GM12878 (cell line): Measurements from ENCODE around the gene SLC22A23. TPM values are rescaled to one million over a fixed set of nuclear protein-coding genes. Genes with fewer than 3 reads are reported as not detected.

Experiments
- ATAC-seq: fragments of 200-7000 bp; cut with Tn5 transposase; 3 replicates; pipeline ENCODE4 v1.9.1; 2020; ENCODE audit warnings: mild to moderate bottlenecking, moderate library complexity
- BruUV-seq: library from RNA; stranded (reverse); fragments of 400-500 nt; replicated peaks from 2 replicates; lab custom pipeline; 2021; lab: Mats Ljungman, UMichigan
- CTCF ChIA-PET: fragments of 300-600 bp; sonication (Branson Sonifier 250); formaldehyde crosslinking; extraction: SDS; loops from one replicate; lab custom pipeline; 2021; ENCODE audit warnings: inconsistent platforms; lab: Yijun Ruan, JAX
- POLR2A ChIA-PET: fragments of 350-600 bp; formaldehyde crosslinking; extraction: SDS; loops from one replicate; lab custom pipeline; 2021; ENCODE audit warnings: inconsistent platforms; lab: Charles Lee
- RAD21 ChIA-PET: fragments of 300-600 bp; sonication (Branson Sonifier 250); formaldehyde crosslinking; loops from one replicate; lab custom pipeline; 2023; ENCODE audit warnings: antibody characterized with exemption; ENCODE audit not compliant: unreplicated experiment; lab: Charles Lee
- SMC1A ChIA-PET: fragments of 300-600 bp; sonication (Branson Sonifier 250); formaldehyde crosslinking; loops from one replicate; lab custom pipeline; 2023; ENCODE audit not compliant: unreplicated experiment, uncharacterized antibody; lab: Charles Lee
- DNase-seq: peaks from one replicate; pipeline ENCODE4 v3.0.0-alpha.2; 2011; ENCODE audit warnings: low read depth, low spot score
- FAIRE-seq: peaks from 3 replicates; lab custom pipeline; 2011; peaks lifted over from hg19 to GRCh38; lab: Jason Lieb, UNC
- H2AFZ ChIP-seq: 2 replicates; pipeline ENCODE4 v1.6.0; 2011; ENCODE audit warnings: low read depth, low read length, control low read depth; ENCODE audit not compliant: control insufficient read depth
- H3K27ac ChIP-seq: 2 replicates; pipeline ENCODE4 v1.5.1; 2011; ENCODE audit warnings: control low read depth; ENCODE audit not compliant: control insufficient read depth, insufficient read depth
- H3K27me3 ChIP-seq, 2 experiments: replicated peaks in 1 of 2; 2 replicates each; pipeline versions ENCODE4 v1.6.0 to v1.6.1; 2011; ENCODE audit warnings: low read length in 1 of 2; ENCODE audit not compliant: control insufficient read depth in 2 of 2, insufficient read depth in 2 of 2
- H3K36me3 ChIP-seq, 2 experiments: 2 replicates each; pipeline ENCODE4 v1.5.1; 2011; ENCODE audit warnings: low read length in 1 of 2; ENCODE audit not compliant: control insufficient read depth in 2 of 2, insufficient read depth in 2 of 2
- H3K4me1 ChIP-seq: 2 replicates; pipeline ENCODE4 v1.6.1; 2011; ENCODE audit warnings: mild to moderate bottlenecking, low read length, moderate library complexity, mixed read lengths; ENCODE audit not compliant: control insufficient read depth, insufficient read depth
- H3K4me2 ChIP-seq: 2 replicates; pipeline ENCODE4 v1.6.0; 2011; ENCODE audit warnings: control low read depth; ENCODE audit not compliant: control insufficient read depth, insufficient read depth
- H3K4me3 ChIP-seq: fragments of 200-600 bp; sonication (generic); 2 replicates; pipeline ENCODE4 v1.5.1; 2016
- H3K79me2 ChIP-seq: 2 replicates; pipeline ENCODE4 v1.6.0; 2011; ENCODE audit warnings: low read length; ENCODE audit not compliant: control insufficient read depth, insufficient read depth
- H3K9ac ChIP-seq: 2 replicates; pipeline ENCODE4 v1.8.0; 2011; ENCODE audit warnings: low read length, control low read depth, mixed read lengths; ENCODE audit not compliant: control insufficient read depth, insufficient read depth
- H3K9me3 ChIP-seq: replicated peaks from 3 replicates; pipeline ENCODE4 v1.5.1; 2011; ENCODE audit warnings: mild to moderate bottlenecking, low read length; ENCODE audit not compliant: control insufficient read depth, insufficient read depth
- H4K20me1 ChIP-seq: 2 replicates; pipeline ENCODE4 v1.6.0; 2011; ENCODE audit not compliant: control insufficient read depth, insufficient read depth
- E4F1 ChIP-seq: fragments of 450-650 bp; IDR thresholded peaks from 2 replicates; pipeline ENCODE4 v1.6.1; 2018; ENCODE audit warnings: borderline replicate concordance, mild to moderate bottlenecking; ENCODE audit not compliant: partially characterized antibody
- IRF4 ChIP-seq: IDR thresholded peaks from 2 replicates; pipeline ENCODE4 v1.6.1; 2011; ENCODE audit warnings: low read depth, low read length
- KAT2A ChIP-seq: conservative IDR thresholded peaks from 2 replicates; pipeline ENCODE4 v1.6.1; 2011; ENCODE audit warnings: low read depth, low read length; ENCODE audit not compliant: control insufficient read depth
- MAX ChIP-seq: IDR thresholded peaks from 2 replicates; pipeline ENCODE4 v1.6.1; 2012; ENCODE audit warnings: low read depth, low read length, improper control_type of control experiment
- SPI1 ChIP-seq: IDR thresholded peaks from 2 replicates; pipeline ENCODE4 v1.6.1; 2011; ENCODE audit warnings: low read depth, mild to moderate bottlenecking, low read length, moderate library complexity, borderline replicate concordance; ENCODE audit not compliant: insufficient read depth
- ZBTB4 ChIP-seq: fragments of 450-650 bp; formaldehyde crosslinking; IDR thresholded peaks from 2 replicates; pipeline ENCODE4 v1.4.0; 2022; ENCODE audit warnings: mild to moderate bottlenecking, moderate library complexity
- WGBS: methylation state at CpG from one replicate; pipeline ENCODE4 v1.1.6; 2016; ENCODE audit warnings: low lambda C conversion rate; ENCODE audit not compliant: insufficient replicate concordance, insufficient coverage; ENCODE audit errors: missing lambda C conversion rate; 5-methylcytosine and 5-hydroxymethylcytosine counted together
- in situ Hi-C: fragments of 300-500 bp; cut with MboI; formaldehyde crosslinking; loops from 9 replicates; pipeline ENCODE4 v1.14.3; 2018; ENCODE audit warnings: mixed read lengths
- intact Hi-C: fragments of 100-400 bp; cut with micrococcal nuclease; formaldehyde crosslinking; loops from one replicate; pipeline ENCODE4 v1.14.2; 2022; ENCODE audit not compliant: unreplicated experiment
- polyA plus RNA-seq, 11 experiments: library from polyadenylated mRNA; depleted of rRNA in 4 of 11; unstranded in 6 of 11; stranded (reverse) in 5 of 11; fragments of >200 nt; fragmentation: Nextera tagmentation in 4 of 11; fragmentation: Illumina TruSeq in 1 of 11; extraction: Ambion mirVana in 4 of 11; extraction: Trizol in 1 of 11; gene quantifications; 1 replicate in 1 of 11; 2 replicates in 10 of 11; pipeline versions ENCODE4 v1.2.1 to v1.2.3, GENCODE V29; 2011 to 2016; ENCODE audit warnings: inconsistent platforms in 2 of 11, missing spikeins in 2 of 11, low read depth in 1 of 11
- total RNA-seq, 4 experiments: library from RNA; depleted of rRNA in 3 of 4; stranded (reverse); fragments of >200 nt in 3 of 4; fragmentation: Illumina TruSeq in 1 of 4; extraction: Trizol in 1 of 4; gene quantifications; 2 replicates each; pipeline versions ENCODE4 v1.2.1 to v1.2.3, GENCODE V29; 2013 to 2021

SLC22A23 gene
- total and polyA plus RNA-seq, 10 of the 15 experiments (the other 5 are each of a cell fraction or from before 2014, with no cell fraction given) = 0.20 to 2.4 (median 0.74) TPM

GRCh38 chr6:3421143-3421542 lies 35.7 kb downstream of the SLC22A23 start:
- H3K9ac ChIP-seq = no peak overlapping the region
- ATAC-seq = no peak
- no peak for DNase-seq
- POLR2A ChIA-PET = interaction anchor here (1.3 to 2.8 kb wide), 3 partner anchors 11 to 17 kb away, joined by 4 to 16 read pairs (median 5); no protein-coding TSS in a partner anchor
- no TSS peak for BruUV-seq
- CTCF ChIA-PET = interaction anchor here (1.3 to 3.2 kb wide), 4 partner anchors 10 to 39 kb away, joined by 4 to 21 read pairs (median 16); no protein-coding TSS in a partner anchor
- intact Hi-C loops (no loop called here), in situ Hi-C loops (no loop called here)
- RAD21 ChIA-PET = interaction anchor here (0.6 to 3.3 kb wide), 6 partner anchors 9 to 87 kb away, joined by 3 to 22 read pairs (median 4); no protein-coding TSS in a partner anchor
- no peak overlapping the region for H3K27ac ChIP-seq
- TF ChIP-seq ZBTB4 (no peak), IRF4 (no peak), SPI1 (no peak), E4F1 (no peak), KAT2A (no peak), MAX (no peak)
- no peaks in the 10 kb centered on the region for H3K9me3 ChIP-seq
- H3K4me1 ChIP-seq = no peaks in the 10 kb centered on the region
- no peak for FAIRE-seq
- H3K79me2 ChIP-seq = no peaks in the 10 kb centered on the region
- SMC1A ChIA-PET = interaction anchor here (0.7 to 3.3 kb wide), 9 partner anchors 9 to 162 kb away, joined by 3 to 19 read pairs (median 8); no protein-coding TSS in a partner anchor
- no peaks in the 10 kb centered on the region; the same call in 1 of the 2 replicates for H4K20me1 ChIP-seq
- H3K36me3 ChIP-seq = no peaks in the 10 kb centered on the region
- H3K27me3 ChIP-seq = no peaks in the 10 kb centered on the region
- H2AFZ ChIP-seq = no peak overlapping the region
- 21% methylated on average over 3 of the region's 3 CpGs for WGBS
- H3K4me3 ChIP-seq = no peak overlapping the region
- H3K4me2 ChIP-seq = no peak overlapping the region
